Hepatocyte (in vitro differentiated cells): Measurements from ENCODE around the gene MXD4. TPM values are rescaled to one million over a fixed set of nuclear protein-coding genes. Genes with fewer than 3 reads are reported as not detected.

ENCODE experiments used
- DNase-seq: peaks from one replicate; pipeline ENCODE4 v3.0.0-alpha.2; 2016; ENCODE audit warnings: low spot score
- H2AFZ ChIP-seq: fragments of 200-600 bp; sonication (generic); 2 replicates; pipeline ENCODE4 v1.6.0; 2016; ENCODE audit warnings: antibody characterized with exemption, mild to moderate bottlenecking
- H3K27ac ChIP-seq: fragments of 200-600 bp; sonication (generic); 2 replicates; pipeline ENCODE4 v1.5.1; 2016; ENCODE audit warnings: mild to moderate bottlenecking
- H3K27me3 ChIP-seq: fragments of 200-600 bp; sonication (generic); 2 replicates; pipeline ENCODE4 v1.6.1; 2016
- H3K36me3 ChIP-seq: fragments of 200-600 bp; sonication (generic); replicated peaks from 2 replicates; pipeline ENCODE4 v1.5.1; 2016; ENCODE audit warnings: low read depth; ENCODE audit not compliant: insufficient read depth
- H3K4me1 ChIP-seq: fragments of 200-600 bp; sonication (generic); 2 replicates; pipeline ENCODE4 v1.5.1; 2016; ENCODE audit warnings: mild to moderate bottlenecking, moderate library complexity; ENCODE audit not compliant: insufficient read depth
- H3K4me2 ChIP-seq: fragments of 200-600 bp; sonication (generic); 2 replicates; pipeline ENCODE4 v1.6.0; 2016
- H3K4me3 ChIP-seq: fragments of 200-600 bp; sonication (generic); 2 replicates; pipeline ENCODE4 v1.5.1; 2016; ENCODE audit warnings: mild to moderate bottlenecking
- H3K79me2 ChIP-seq: fragments of 200-600 bp; sonication (generic); 2 replicates; pipeline ENCODE4 v1.6.0; 2017; ENCODE audit warnings: mild to moderate bottlenecking
- H3K9me2 ChIP-seq: fragments of 200-600 bp; sonication (generic); replicated peaks from 2 replicates; pipeline ENCODE4 v1.6.0; 2017; ENCODE audit warnings: mild to moderate bottlenecking; ENCODE audit not compliant: insufficient read depth
- H3K9me3 ChIP-seq: fragments of 200-600 bp; sonication (generic); 2 replicates; pipeline ENCODE4 v1.5.1; 2016; ENCODE audit warnings: low read depth, mild to moderate bottlenecking
- H4K20me1 ChIP-seq: fragments of 200-600 bp; sonication (generic); 2 replicates; pipeline ENCODE4 v1.6.0; 2016; ENCODE audit warnings: mild to moderate bottlenecking; ENCODE audit not compliant: insufficient read depth, poor library complexity, severe bottlenecking
- CTCF ChIP-seq: fragments of 200-600 bp; sonication (generic); IDR thresholded peaks from 2 replicates; pipeline ENCODE4 v1.5.1; 2016; ENCODE audit warnings: antibody characterized with exemption, mild to moderate bottlenecking; ENCODE audit not compliant: poor library complexity
- EZH2 ChIP-seq: fragments of 200-600 bp; sonication (generic); IDR thresholded peaks from 2 replicates; pipeline ENCODE4 v1.6.1; 2016; ENCODE audit warnings: antibody characterized with exemption, mild to moderate bottlenecking, borderline replicate concordance
- EZH2phosphoT487 ChIP-seq: fragments of 200-600 bp; sonication (generic); IDR thresholded peaks from one replicate; pipeline ENCODE4 v1.6.1; 2018; ENCODE audit warnings: antibody characterized with exemption, mild to moderate bottlenecking, low read depth, moderate library complexity; ENCODE audit not compliant: unreplicated experiment, severe bottlenecking
- WGBS: methylation state at CpG from one replicate; pipeline ENCODE4 v1.1.6; 2016; ENCODE audit warnings: low lambda C conversion rate; ENCODE audit errors: missing lambda C conversion rate; 5-methylcytosine and 5-hydroxymethylcytosine counted together
- polyA plus RNA-seq: library from polyadenylated mRNA; unstranded; fragments of >200 nt; fragmentation: Nextera tagmentation; extraction: Ambion mirVana; gene quantifications from 2 replicates; pipeline ENCODE4 v1.2.1, GENCODE V29; 2016
- total RNA-seq: library from RNA; depleted of rRNA; stranded (reverse); fragments of >200 nt; gene quantifications from 2 replicates; pipeline ENCODE4 v1.2.3, GENCODE V29; 2014

The MXD4 gene
- total and polyA plus RNA-seq, 2 experiments from 2014 or later = 56.7 to 127 TPM

- WGBS = 91% methylated on average over 15 of the region's 15 CpGs
- TF ChIP-seq CTCF = no peak
- TF ChIP-seq EZH2phosphoT487 = no peak
- no peak for TF ChIP-seq EZH2
- Histone ChIP-seq H4K20me1 (peaks cover 65% of the 10 kb centered on the region), H3K4me1 (peaks cover 19% of the 10 kb centered on the region), H3K9me2 (no peaks in the 10 kb centered on the region), H3K4me2 (peak overlapping the region; percentile 97), H2AFZ (no peak overlapping the region), H3K27me3 (no peaks in the 10 kb centered on the region), H3K27ac (no peak overlapping the region), H3K36me3 (no peaks in the 10 kb centered on the region), H3K4me3 (no peak overlapping the region), H3K9me3 (no peaks in the 10 kb centered on the region), H3K79me2 (peaks cover 53% of the 10 kb centered on the region)
- no peak for DNase-seq
Measured at GRCh38 chr4:2259541-2260343, 2.2 kb downstream of the MXD4 start.

GRCh38 chr4:2259036-2259540, 2.8 kb downstream of the MXD4 start:
- H3K4me3 ChIP-seq = no peak overlapping the region
- H2AFZ ChIP-seq = no peak overlapping the region
- no peak for DNase-seq
- peaks cover 58% of the 10 kb centered on the region for H3K79me2 ChIP-seq
- no peaks in the 10 kb centered on the region for H3K36me3 ChIP-seq
- H3K4me2 ChIP-seq = peak overlapping the region; percentile 97
- no peaks in the 10 kb centered on the region for H3K27me3 ChIP-seq
- peaks cover 72% of the 10 kb centered on the region for H4K20me1 ChIP-seq
- WGBS = 87% methylated on average over 13 of the region's 13 CpGs
- H3K4me1 ChIP-seq = peaks cover 19% of the 10 kb centered on the region
- TF ChIP-seq CTCF (no peak), EZH2phosphoT487 (no peak), EZH2 (no peak)
- no peaks in the 10 kb centered on the region for H3K9me3 ChIP-seq
- H3K9me2 ChIP-seq = no peaks in the 10 kb centered on the region
- H3K27ac ChIP-seq = no peak overlapping the region

GRCh38 chr4:2258091-2259035, 3.5 kb downstream of the MXD4 start:
- Histone ChIP-seq H4K20me1 (peaks cover 79% of the 10 kb centered on the region), H3K4me3 (no peak overlapping the region), H3K4me2 (peak overlapping the region; percentile 97), H3K36me3 (no peaks in the 10 kb centered on the region), H3K79me2 (peaks cover 61% of the 10 kb centered on the region), H3K27ac (no peak overlapping the region), H3K4me1 (peaks cover 19% of the 10 kb centered on the region), H3K9me3 (no peaks in the 10 kb centered on the region), H2AFZ (no peak overlapping the region), H3K27me3 (no peaks in the 10 kb centered on the region), H3K9me2 (no peaks in the 10 kb centered on the region)
- DNase-seq = no peak
- no peak for TF ChIP-seq EZH2phosphoT487
- no peak for TF ChIP-seq CTCF
- no peak for TF ChIP-seq EZH2
- WGBS = 91% methylated on average over 16 of the region's 18 CpGs
